ENCODE data around the gene HYAL1.

- TF ChIP-seq CTCF (IDR thresholded peaks at IDR 0.05) (no peak), POLR2AphosphoS5 (IDR thresholded peaks at IDR 0.05) (no peak), POLR2A (IDR thresholded peaks at IDR 0.05) (no peak)
These were observed 31.9 kb downstream of the HYAL1 start for GRCh38 chr3:50271314-50271936.
